ENCODE results near the gene MTSS2. TPM values are rescaled to one million over a fixed set of nuclear protein-coding genes. Genes with fewer than 3 reads are reported as not detected.
"Not testable (repeated sequence)": the region's sequence is repeated elsewhere in the genome, so short reads cannot be mapped to it uniquely, and the experiment has no call there.

Gene MTSS2
- total RNA-seq, 1 donor from 2014 or later: 57.1 TPM

DNA sequence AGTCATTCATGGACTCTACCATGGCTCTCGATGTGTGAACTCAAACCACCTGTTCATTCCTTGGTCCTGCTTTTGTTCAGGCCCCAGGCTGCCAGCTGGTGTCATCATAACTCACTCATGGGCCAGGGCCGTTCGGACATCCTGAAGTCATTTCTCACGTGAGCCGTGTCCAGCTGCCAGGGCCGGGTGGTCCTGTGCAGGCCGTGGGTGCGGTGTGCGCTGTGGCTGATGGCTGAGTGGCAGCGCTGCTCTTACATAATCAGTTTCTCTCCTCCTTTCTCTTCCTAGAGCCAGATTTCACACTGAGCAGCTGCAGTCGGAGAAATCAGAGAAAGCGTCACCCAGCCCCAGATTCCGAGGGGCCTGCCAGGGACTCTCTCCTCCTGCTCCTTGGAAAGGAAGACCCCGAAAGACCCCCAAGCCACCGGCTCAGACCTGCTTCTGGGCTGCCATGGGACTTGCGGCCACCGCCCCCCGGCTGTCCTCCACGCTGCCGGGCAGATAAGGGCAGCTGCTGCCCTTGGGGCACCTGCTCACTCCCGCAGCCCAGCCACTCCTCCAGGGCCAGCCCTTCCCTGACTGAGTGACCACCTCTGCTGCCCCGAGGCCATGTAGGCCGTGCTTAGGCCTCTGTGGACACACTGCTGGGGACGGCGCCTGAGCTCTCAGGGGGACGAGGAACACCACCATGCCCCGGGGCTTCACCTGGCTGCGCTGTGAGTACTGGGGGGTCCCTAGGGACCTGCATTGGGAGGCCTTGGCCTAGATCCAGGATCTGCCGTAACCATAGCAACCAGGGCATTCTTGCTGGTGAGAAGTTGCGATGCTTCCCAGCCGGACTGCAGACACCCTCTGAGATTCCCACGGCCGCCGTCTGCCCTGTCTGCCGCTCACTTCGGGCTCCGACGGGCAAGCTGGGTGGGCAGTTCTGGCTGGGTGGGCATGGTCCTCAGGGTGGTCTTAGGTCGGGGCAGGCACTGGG lies 39.3 kb downstream of the MTSS2 start, which contains the start of gene IL34:
TSS of gene IL34 (plus strand) at position 300 of the 982 bp plus-strand sequence. CDS start at position 689, 389 bp downstream.
- no peak within 1 kb of the TSS for H3K4me3 Mint-ChIP-seq (ENCODE audit: low read depth)

GRCh38 chr16:70644763-70645597 lies 40.9 kb downstream of the MTSS2 start:
- Mint-ChIP-seq H3K4me3 (ENCODE audit: low read depth) (no peak overlapping the region), H3K27me3 (peaks cover 2% of the 10 kb centered on the region), H3K9me3 (ENCODE audit: low read depth) (no peaks in the 10 kb centered on the region), H3K36me3 (ENCODE audit: insufficient read depth) (no peaks in the 10 kb centered on the region), H3K27ac (no peak overlapping the region), H3K4me1 (ENCODE audit: low read depth) (no peaks in the 10 kb centered on the region)
- TF ChIP-seq CTCF (IDR thresholded peaks at IDR 0.05; ENCODE audit: unreplicated experiment): no peak
- DNase-seq (ENCODE audit: low spot score, unreplicated experiment): no peak

More for the DNA sequence above, 39.3 kb downstream of the MTSS2 start, which contains the start of gene IL34:
- no peaks in the 10 kb centered on the region for H3K4me1 Mint-ChIP-seq (ENCODE audit: low read depth)
- no peaks in the 10 kb centered on the region for H3K9me3 Mint-ChIP-seq (ENCODE audit: low read depth)
- H3K27ac Mint-ChIP-seq: no peak within 1 kb of the TSS
- H3K27me3 Mint-ChIP-seq: peaks cover 2% of the 10 kb centered on the region
- TF ChIP-seq CTCF (IDR thresholded peaks at IDR 0.05; ENCODE audit: unreplicated experiment): no peak
- no peak for DNase-seq (ENCODE audit: low spot score, unreplicated experiment)
- H3K36me3 Mint-ChIP-seq (ENCODE audit: insufficient read depth): no peaks in the 10 kb centered on the region

- not testable (repeated sequence) for H3K36me3 Mint-ChIP-seq (ENCODE audit: insufficient read depth); H3K4me1 Mint-ChIP-seq (ENCODE audit: low read depth); DNase-seq (ENCODE audit: low spot score, unreplicated experiment); H3K9me3 Mint-ChIP-seq (ENCODE audit: low read depth); H3K27me3 Mint-ChIP-seq; H3K4me3 Mint-ChIP-seq (ENCODE audit: low read depth); H3K27ac Mint-ChIP-seq
Observed at GRCh38 chr16:70643264-70643663, 42.6 kb downstream of the MTSS2 start.

- DNase-seq (ENCODE audit: low spot score, unreplicated experiment): no peak
- Mint-ChIP-seq H3K9me3 (ENCODE audit: low read depth) (no peaks in the 10 kb centered on the region), H3K27me3 (peaks cover 2% of the 10 kb centered on the region), H3K4me3 (ENCODE audit: low read depth) (no peak overlapping the region), H3K4me1 (ENCODE audit: low read depth) (no peaks in the 10 kb centered on the region), H3K36me3 (ENCODE audit: insufficient read depth) (no peaks in the 10 kb centered on the region), H3K27ac (no peak overlapping the region)
- no peak for TF ChIP-seq CTCF (IDR thresholded peaks at IDR 0.05; ENCODE audit: unreplicated experiment)
Observed at GRCh38 chr16:70642633-70643032, 43.2 kb downstream of the MTSS2 start.

DNA sequence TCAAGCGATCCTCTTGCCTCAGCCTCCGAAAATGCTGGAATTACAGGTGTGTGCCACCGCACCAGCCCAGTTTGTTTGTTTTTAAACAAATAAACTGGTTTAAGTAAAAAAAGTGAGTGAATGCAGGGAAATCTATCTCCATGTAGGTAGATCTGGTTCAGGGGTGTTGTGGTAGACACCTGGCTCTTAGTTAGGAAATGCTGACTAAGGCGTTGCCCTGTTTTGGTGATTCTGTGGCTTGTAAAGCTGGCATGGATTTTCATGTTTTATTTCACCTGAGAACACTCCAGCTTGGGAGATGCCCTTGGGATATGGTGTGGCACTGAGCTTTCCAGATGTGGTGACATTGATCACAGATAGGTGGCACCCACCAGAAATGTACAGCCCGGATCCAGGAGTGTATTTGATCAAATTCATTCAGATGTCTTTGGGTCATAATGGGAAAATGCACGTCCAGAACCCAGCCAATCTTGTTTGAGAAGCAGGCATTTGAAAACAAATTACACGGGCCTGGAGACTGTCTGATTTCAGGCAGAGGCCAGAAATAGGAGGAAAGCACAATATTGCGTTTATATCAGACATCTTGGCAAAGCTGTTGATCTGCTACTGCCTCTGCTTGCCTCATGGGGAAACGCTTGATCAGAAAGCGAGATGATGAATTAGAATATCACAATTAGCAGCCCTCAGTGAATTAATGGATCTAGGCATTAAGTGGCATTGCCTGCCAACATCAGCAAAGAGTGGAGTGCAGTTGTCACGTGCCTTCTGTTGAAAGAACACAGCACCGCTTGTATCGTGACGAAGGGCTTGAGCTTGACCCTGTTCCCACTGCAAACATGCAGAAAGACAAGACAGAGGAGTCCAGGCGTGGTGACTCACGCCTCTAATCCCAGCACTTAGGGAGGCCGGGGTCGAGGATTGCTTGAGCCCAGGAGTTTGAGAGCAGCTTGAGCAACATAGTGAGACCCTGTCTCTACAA lies 46.8 kb downstream of the MTSS2 start:
- Mint-ChIP-seq H3K9me3 (ENCODE audit: low read depth) (no peaks in the 10 kb centered on the region), H3K4me1 (ENCODE audit: low read depth) (no peaks in the 10 kb centered on the region), H3K27me3 (no peaks in the 10 kb centered on the region), H3K4me3 (ENCODE audit: low read depth) (no peak overlapping the region), H3K36me3 (ENCODE audit: insufficient read depth) (no peaks in the 10 kb centered on the region), H3K27ac (no peak overlapping the region)
- no peak for TF ChIP-seq CTCF (IDR thresholded peaks at IDR 0.05; ENCODE audit: unreplicated experiment)
- DNase-seq (ENCODE audit: low spot score, unreplicated experiment): no peak

Data from progenitor cell of endocrine pancreas (in vitro differentiated cells).